GM12891 (cell line): ENCODE measurements around the gene ZBTB7A.

Experiments used
- DNase-seq: peaks from one replicate; pipeline ENCODE4 v3.0.0; 2011; ENCODE audit warnings: low spot score; ENCODE audit not compliant: insufficient read length
- FAIRE-seq: peaks from 2 replicates; lab custom pipeline; 2011; peaks lifted over from hg19 to GRCh38; lab: Jason Lieb, UNC
- PAX5 ChIP-seq: IDR thresholded peaks from 2 replicates; pipeline ENCODE4 v1.6.1; 2011; ENCODE audit warnings: low read length, moderate library complexity, mild to moderate bottlenecking; ENCODE audit not compliant: insufficient read depth, severe bottlenecking
- POLR2A ChIP-seq: IDR thresholded peaks from 2 replicates; pipeline ENCODE4 v1.6.1; 2011; ENCODE audit warnings: low read depth, low read length, control low read depth
- POLR2AphosphoS5 ChIP-seq: IDR thresholded peaks from 2 replicates; pipeline ENCODE4 v1.6.1; 2011; ENCODE audit warnings: low read depth, low read length, control low read depth
- POU2F2 ChIP-seq: IDR thresholded peaks from 2 replicates; pipeline ENCODE4 v1.6.1; 2011; ENCODE audit warnings: low read depth, mild to moderate bottlenecking, control low read depth, low read length, moderate library complexity
- SPI1 ChIP-seq: IDR thresholded peaks from 2 replicates; pipeline ENCODE4 v1.6.1; 2011; ENCODE audit warnings: low read depth, low read length, control low read depth
- TAF1 ChIP-seq: IDR thresholded peaks from 2 replicates; pipeline ENCODE4 v1.6.1; 2011; ENCODE audit warnings: low read depth, low read length, control low read depth

The ZBTB7A gene

DNA sequence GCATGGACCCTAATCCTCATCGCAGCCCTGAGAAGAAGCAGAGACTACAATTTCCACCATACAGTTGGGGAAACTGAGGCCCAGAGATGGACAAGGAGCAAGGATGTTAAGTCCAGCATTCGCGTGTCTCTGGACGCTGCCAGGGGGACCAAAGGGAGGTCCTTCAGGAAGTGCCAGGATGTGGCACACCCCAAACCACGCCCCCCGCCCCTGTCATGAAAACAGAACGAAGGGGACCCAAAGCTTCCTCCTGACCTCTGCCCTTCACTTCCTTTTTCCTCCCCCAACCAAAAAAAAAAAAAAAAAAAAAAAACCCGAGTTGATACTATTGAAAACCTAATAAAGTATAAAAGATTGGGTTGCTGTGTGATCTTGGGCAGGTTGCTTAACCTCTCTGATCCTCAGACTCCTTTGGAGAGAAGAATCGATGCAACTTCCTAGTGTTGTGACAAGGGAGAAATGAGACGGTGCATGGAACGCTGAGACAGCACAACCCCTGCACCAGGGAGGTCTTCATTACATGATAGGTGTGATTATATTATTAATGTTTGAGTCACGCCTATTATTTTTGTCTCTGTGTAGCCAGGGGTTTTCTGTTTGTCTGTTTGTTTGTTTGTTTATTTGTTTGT, 2.7 kb upstream of the ZBTB7A start:
- no peak for FAIRE-seq
- no peak for TF ChIP-seq SPI1
- TF ChIP-seq TAF1: no peak
- TF ChIP-seq POLR2A: no peak
- no peak for TF ChIP-seq PAX5
- no peak for TF ChIP-seq POU2F2
- TF ChIP-seq POLR2AphosphoS5: no peak
- no peak for DNase-seq

DNA sequence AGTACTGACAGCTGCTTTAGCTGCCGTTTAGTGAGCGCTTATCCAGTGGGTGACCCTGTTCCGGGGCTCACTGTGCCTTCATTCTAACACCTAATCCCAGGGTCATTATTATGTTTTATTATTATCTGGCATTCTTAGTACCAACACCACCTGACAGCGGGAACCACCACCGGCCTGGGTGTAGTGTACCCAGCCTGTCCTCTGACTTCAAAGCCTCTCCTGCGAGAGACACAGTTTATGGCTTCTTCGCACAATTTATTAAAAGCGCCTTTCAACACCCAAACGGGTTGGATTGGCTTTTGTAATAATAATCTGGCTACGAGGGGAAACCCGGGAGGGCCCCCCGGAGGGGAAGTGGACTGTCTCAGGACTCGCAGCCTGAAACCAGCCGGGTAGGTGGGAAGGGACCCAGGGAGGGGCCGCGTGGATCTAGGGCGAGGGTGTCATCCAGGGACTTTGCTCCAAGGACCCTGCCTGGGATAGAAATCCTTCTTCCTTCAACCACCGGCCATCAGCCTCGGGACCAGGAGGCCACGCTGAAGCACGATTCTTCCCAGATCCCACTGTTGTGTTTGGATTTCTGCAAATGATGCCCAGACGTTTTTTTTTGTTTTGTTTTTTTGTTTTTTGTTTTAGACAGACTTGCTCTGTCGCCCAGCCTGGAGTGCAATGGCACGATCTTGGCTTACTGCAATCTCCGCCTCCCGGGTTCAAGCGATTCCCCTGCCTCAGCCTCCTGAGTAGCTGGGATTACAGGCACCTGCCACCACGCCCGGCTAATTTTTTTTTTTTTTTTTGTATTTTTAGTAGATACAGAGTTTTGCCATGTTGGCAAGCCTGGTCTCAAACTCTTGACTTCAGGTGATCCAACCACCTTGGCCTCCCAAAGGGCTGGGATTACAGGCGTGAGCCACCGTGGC, 1.6 kb upstream of the ZBTB7A start:
- TF ChIP-seq POLR2A (no peak), SPI1 (peak; percentile 58)
- peak; percentile 16 for FAIRE-seq
- DNase-seq: no peak

DNA sequence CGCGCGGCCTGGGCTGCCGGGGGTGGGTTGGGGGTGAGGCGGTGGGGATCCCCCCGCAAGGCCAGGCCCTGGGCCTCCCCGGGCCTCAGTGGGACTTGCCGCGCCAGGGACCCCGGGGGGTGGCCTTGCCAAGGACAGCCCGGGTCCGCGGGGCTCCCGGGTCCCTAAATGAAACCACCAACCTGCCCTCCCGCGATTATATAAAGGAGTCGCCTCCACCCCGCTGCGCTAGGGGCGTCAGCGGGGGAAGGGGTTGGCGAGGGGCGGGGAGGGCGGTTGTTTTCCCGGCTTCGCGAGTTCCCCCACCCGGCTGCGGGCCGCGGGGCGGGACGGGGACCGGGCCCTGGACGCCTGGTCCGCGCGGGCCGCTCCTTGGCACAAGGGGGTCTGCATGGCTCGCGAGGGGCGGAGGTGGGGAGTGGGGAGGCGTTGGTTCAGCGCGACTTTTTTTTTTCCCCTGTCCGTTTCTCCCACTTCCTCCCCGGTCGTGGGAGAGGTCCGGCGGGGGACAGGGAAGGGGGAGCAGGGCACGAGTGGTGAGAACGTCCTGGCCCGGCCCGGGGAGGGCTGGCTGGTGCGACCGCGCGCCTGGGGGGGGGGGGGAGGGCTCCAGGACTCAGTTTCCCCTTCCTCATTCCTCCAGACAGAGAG, 822 bp upstream of the ZBTB7A start:
- TF ChIP-seq SPI1 (peak; percentile 52), PAX5 (no peak), POLR2AphosphoS5 (no peak), POLR2A (no peak), POU2F2 (no peak), TAF1 (no peak)
- DNase-seq (no peak), FAIRE-seq (no peak)

DNA sequence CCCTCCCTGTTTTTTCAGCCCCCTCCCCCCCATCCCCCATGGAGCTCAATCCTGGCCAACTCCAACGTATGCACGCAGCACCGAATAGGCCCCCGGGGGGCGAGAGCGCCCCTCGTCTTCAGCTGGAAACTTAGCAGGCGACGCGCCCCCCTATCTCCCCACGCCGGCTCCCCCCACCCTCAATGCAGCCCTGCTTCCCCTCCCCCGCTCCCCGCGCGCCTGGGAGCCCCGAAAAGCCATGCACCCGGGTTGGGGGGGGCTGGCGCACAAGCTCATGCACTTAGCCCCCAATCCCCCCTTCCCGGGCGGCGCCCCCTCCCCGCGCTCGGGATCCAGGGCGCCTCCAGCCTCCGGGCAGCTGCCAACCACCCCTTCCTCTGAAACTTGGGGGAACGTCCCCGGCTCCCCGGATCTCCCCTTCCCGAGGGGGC, 508 bp downstream of the ZBTB7A start:
- no peak for FAIRE-seq
- no peak for TF ChIP-seq POU2F2
- no peak for TF ChIP-seq POLR2AphosphoS5
- TF ChIP-seq PAX5: no peak
- TF ChIP-seq TAF1: no peak
- TF ChIP-seq POLR2A: no peak
- TF ChIP-seq SPI1: no peak
- no peak for DNase-seq

DNA sequence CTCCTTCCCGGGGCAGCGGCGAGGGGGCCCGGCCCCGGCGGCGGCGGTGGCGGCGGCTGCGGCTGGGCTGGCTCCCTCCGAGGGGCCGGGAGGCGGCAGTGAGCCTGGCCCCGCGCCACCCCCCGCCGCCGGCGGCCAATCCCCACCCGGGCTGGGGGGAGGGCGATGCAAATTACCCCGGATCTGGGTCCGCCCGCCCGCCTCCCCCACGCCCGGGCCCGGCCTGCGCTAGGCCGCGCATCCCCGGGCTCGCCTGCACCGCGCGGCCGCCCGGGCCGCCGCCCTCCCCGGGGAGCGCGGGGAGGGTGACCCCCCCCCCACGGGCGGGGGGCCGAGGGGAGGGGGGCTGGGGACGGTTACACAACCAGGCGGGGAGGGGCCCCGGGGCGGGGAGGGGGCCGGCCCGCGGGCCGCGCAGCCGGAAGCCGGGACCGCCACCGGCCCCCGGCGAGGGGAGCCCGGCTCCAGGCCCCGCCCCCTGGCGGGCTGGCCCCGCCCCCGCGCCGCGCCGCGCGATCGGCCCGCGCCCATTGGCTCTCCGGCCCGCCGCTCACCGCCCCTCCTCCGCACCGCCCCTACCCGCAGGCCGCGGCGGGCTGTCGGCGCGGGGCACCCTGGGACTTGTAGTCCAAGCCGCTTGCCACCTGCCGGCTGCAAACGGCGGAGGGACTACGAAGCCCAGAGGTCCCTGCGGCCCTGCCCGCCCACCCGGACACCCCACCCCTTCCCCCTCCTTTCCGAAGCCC, 1.1 kb downstream of the ZBTB7A start:
- FAIRE-seq: peak; percentile 97
- peak; percentile 99 for DNase-seq
- TF ChIP-seq POU2F2 (peak; percentile 66; the same call in 1 of the 2 replicates), TAF1 (no peak)

DNA sequence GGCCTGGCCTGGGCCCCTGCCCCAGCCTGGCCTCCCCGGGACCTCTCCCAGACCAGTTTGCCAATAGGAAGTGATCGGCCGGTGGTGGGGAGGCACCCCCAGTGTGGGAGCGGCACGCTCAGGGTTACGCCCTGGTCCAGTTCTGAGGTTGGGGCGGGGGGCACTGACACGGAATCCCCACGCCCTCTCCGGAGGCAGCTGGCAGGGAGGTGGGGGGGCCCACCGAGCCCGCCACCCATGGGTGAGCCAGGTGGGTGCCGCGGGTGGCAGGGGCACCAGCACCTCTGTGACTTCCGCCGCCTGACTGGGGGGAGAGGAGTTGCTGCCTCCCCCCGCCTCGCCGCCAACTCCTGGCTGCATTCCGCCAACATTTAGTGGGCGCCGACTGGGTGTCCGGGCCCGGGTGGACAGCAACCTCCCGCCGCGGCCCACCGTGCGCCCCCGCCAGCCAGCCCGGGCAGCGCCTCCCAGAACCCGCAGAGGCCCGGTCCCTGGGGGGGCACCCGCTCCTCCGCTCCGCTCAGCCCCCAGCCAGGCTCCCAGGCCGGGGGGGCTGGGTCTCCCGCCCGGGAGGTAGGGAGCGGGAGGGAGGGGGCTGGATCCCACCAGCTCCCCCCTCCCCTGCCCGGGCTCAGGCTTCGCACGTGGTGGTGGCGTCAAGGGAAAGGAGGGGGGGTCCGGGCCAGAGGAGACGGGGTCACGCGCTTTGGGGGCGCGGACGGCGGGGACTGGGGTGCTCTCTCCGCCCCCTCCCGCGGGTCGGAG, 2.0 kb downstream of the ZBTB7A start:
- TF ChIP-seq TAF1 (no peak), PAX5 (no peak), POLR2AphosphoS5 (no peak), POLR2A (no peak), SPI1 (no peak), POU2F2 (no peak)
- FAIRE-seq: peak; percentile 59

DNA sequence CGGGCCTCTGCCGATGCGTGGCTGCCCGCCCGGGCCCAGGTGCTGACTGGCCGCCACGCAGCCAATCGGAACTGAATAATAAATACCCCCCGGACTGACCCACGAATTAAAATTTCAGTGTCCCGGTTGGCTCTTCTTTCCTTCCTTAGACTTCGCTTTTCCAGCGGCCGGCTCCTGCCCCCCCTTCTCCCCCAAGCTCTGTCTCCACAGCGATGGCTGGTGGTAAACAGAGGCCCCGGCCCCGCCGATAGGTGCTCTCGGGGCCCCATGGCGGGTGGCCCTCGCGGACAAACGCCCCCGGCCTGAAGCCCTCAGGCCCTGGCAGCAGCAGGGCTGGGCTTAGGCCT, 2.6 kb downstream of the ZBTB7A start:
- TF ChIP-seq SPI1 (no peak), PAX5 (no peak), POLR2AphosphoS5 (no peak), TAF1 (no peak), POU2F2 (no peak), POLR2A (no peak)

More for the DNA sequence above, 2.0 kb downstream of the ZBTB7A start:
- DNase-seq: no peak

DNA sequence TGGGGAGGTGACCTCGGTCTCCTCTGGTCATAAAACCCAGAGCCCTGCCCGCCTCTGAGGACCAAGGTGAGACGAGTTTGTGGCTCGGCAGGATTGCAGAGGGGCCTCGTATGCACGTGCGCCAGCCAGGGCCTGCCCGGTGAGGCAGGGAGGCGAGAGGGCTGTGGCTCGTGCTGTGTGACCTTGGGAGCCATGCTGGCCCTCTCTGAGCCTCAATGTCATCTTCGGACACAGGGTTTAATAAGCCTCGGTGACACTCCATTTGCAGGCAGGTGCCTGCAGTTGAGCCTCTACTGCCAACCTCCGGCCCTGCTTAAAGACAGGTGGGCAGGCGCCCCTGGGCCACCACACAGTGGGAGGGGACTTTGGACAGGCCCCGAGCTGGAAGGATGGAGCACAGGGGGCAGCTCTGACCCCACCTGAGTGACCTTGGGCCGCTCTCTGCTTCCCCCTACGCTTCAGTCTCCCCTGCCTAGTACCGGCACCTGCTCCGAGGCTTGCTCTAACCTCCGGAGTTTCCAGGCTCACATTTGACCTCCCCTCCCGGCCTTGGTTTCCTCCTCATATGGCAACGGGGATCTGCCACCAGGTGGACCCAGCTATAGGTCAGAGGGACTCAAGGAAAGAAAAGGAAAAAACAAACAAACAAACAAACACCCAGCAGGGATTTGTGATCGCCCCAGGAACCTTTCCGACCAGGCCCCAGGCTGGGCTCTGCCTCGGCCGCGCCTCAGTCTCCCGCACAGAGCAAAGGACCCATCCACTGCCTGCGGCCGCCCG, 3.1 kb downstream of the ZBTB7A start:
- FAIRE-seq: peak; percentile 5
- no peak for DNase-seq
- TF ChIP-seq PAX5 (no peak), POU2F2 (no peak), POLR2AphosphoS5 (no peak), SPI1 (no peak), POLR2A (no peak), TAF1 (no peak)

More for the DNA sequence above, 2.6 kb downstream of the ZBTB7A start:
- DNase-seq: no peak
- FAIRE-seq: no peak
